IPS-20b (cell line): Measurements from ENCODE around the gene JCAD.
"Not testable (repeated sequence)": the region's sequence is repeated elsewhere in the genome, so short reads cannot be mapped to it uniquely, and the experiment has no call there.

ENCODE experiments used
- H3K27ac ChIP-seq: one replicate; pipeline ENCODE4 v1.5.1; 2013; ENCODE audit warnings: low read length
- H3K27me3 ChIP-seq: 2 replicates; pipeline ENCODE4 v1.6.1; 2013; ENCODE audit warnings: mild to moderate bottlenecking, low read length, inconsistent platforms; ENCODE audit not compliant: insufficient read depth
- H3K36me3 ChIP-seq: 2 replicates; pipeline ENCODE4 v1.6.1; 2013; ENCODE audit warnings: low read depth, mild to moderate bottlenecking, inconsistent platforms, low read length, moderate library complexity; ENCODE audit not compliant: insufficient read depth
- H3K4me1 ChIP-seq: 2 replicates; pipeline ENCODE4 v1.6.1; 2013; ENCODE audit warnings: mild to moderate bottlenecking, control low read depth, inconsistent platforms, low read length, moderate library complexity; ENCODE audit not compliant: insufficient read depth
- H3K4me3 ChIP-seq: 2 replicates; pipeline ENCODE4 v1.5.1; 2013; ENCODE audit warnings: mild to moderate bottlenecking, low read length, inconsistent platforms
- H3K9ac ChIP-seq: 2 replicates; pipeline ENCODE4 v1.6.1; 2013; ENCODE audit warnings: low read depth, mild to moderate bottlenecking, inconsistent platforms, low read length, moderate library complexity
- H3K9me3 ChIP-seq: 2 replicates; pipeline ENCODE4 v1.6.1; 2013; ENCODE audit warnings: mild to moderate bottlenecking, low read depth, low read length, inconsistent platforms; ENCODE audit not compliant: insufficient read depth

Gene JCAD

GRCh38 chr10:30028738-30029030 is 30.7 kb downstream of the JCAD start:
- Histone ChIP-seq H3K9ac (no peak overlapping the region), H3K36me3 (no peaks in the 10 kb centered on the region), H3K9me3 (no peaks in the 10 kb centered on the region), H3K27ac (no peak overlapping the region), H3K4me3 (no peak overlapping the region), H3K4me1 (no peaks in the 10 kb centered on the region), H3K27me3 (no peaks in the 10 kb centered on the region)

DNA sequence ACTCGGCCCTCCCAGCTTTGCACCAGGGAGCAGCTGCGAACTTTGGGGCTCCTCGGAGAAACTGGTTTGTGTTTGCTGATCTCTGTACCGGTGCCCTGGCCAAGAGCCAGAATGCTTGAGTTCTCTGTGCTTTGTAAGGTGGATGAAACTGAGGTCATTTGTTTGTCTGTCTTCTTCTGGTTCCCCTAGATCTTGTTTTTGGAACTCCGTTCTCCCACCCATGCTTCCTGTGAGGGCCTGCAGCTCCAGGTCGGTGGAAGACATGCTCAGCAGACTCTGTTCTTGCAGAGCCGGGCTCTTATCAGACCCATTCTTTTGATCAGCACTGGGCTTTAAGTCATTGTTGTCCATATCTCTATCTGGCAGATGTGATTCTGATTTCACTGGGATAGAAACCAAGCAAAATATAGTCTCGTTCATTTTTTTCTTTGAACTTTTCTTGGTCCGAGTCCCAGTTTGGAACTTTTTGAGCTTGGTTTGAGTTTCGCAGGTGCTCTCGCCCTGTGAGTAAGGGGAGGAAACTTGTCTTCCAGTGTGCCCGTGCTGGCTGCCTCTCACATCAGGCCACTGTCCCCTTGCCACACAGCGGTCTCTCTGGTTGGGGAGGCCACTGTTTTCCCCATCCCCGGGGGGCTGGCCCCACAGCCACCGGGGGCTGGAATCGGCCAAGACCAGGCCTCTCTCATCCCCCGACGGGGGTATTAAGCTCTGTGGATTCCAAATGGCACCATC is 31.2 kb downstream of the JCAD start:
- no peak overlapping the region for H3K27ac ChIP-seq
- no peaks in the 10 kb centered on the region for H3K9me3 ChIP-seq
- no peak overlapping the region for H3K4me3 ChIP-seq
- H3K36me3 ChIP-seq, result no peaks in the 10 kb centered on the region
- H3K4me1 ChIP-seq, result no peaks in the 10 kb centered on the region
- H3K9ac ChIP-seq, result no peak overlapping the region
- no peaks in the 10 kb centered on the region for H3K27me3 ChIP-seq

GRCh38 chr10:30027057-30028005 is 32.1 kb downstream of the JCAD start:
- Histone ChIP-seq H3K36me3 (no peaks in the 10 kb centered on the region), H3K9ac (no peak overlapping the region), H3K27ac (no peak overlapping the region)

DNA sequence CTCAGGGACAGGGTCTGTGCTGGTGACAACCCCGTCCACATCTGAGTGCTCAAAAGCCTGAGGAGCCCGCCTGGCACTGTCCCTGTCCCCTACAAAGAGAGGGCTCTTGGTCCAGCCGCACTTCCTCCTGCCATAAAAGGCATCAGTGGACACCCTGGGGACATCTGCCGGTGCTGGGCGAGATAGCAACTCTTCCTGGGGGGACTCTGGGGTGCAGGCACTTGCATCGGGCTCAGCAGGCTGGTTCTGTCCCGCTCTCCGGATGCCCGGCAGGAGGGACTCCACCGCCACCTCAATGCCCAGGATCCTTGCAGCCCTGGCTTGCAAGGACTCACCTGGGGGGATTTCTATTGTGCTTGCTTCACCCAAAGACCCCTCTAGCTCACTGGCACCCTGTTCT is 32.8 kb downstream of the JCAD start:
- Histone ChIP-seq H3K4me3 (no peak overlapping the region), H3K4me1 (no peaks in the 10 kb centered on the region), H3K27me3 (no peaks in the 10 kb centered on the region), H3K36me3 (no peaks in the 10 kb centered on the region), H3K27ac (no peak overlapping the region), H3K9me3 (no peaks in the 10 kb centered on the region), H3K9ac (no peak overlapping the region)

More at GRCh38 chr10:30027057-30028005, 32.1 kb downstream of the JCAD start:
- no peaks in the 10 kb centered on the region for H3K9me3 ChIP-seq
- H3K4me1 ChIP-seq, result no peaks in the 10 kb centered on the region
- no peak overlapping the region for H3K4me3 ChIP-seq
- H3K27me3 ChIP-seq, result no peaks in the 10 kb centered on the region

GRCh38 chr10:30026080-30026479 is 33.3 kb downstream of the JCAD start:
- no peak overlapping the region for H3K9ac ChIP-seq
- H3K27me3 ChIP-seq, result no peaks in the 10 kb centered on the region
- H3K9me3 ChIP-seq, result no peaks in the 10 kb centered on the region
- no peak overlapping the region for H3K4me3 ChIP-seq
- no peak overlapping the region for H3K27ac ChIP-seq
- H3K4me1 ChIP-seq, result no peaks in the 10 kb centered on the region
- no peaks in the 10 kb centered on the region for H3K36me3 ChIP-seq

DNA sequence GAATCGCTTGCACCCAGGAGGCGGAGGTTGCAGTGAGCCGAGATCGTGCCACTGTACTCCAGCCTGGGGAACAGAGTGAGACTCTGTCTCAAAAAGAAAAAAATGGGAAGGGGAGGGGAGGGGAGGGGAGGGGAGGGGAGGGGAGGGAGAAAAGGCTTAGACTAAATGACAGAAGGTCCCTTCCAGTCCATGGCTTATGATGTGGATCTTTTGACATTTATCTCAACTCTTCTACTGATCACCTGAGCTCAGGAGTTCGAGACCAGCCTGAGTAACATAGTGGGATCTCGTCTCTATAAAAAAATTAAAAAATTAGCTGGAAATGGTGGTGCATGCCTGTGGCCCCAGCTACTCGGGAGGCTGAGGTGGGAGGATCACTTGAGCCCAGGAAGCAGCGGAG is 34.0 kb downstream of the JCAD start:
- not testable (repeated sequence) for H3K9ac ChIP-seq, H3K36me3 ChIP-seq, H3K27ac ChIP-seq, H3K9me3 ChIP-seq, H3K4me1 ChIP-seq, H3K4me3 ChIP-seq, H3K27me3 ChIP-seq

DNA sequence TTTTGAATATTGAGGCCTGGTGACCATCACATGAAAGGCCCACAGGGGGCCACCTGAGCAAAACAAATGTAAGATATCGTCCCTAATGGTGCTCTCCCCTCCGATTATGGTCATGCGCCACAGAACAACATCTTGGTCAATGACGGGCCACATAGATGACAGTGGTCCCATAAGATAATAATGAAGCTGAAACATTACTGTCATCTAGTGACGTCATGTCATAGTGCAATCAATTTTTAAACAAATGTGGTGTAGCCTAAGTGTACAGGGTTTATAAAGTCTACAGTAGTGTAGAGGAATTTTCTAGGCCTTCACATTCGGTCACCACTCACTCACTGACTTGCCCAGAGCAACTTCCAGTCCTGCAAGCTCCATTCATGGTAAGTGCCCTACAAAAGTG is 36.8 kb downstream of the JCAD start:
- Histone ChIP-seq H3K36me3 (no peaks in the 10 kb centered on the region), H3K27ac (no peak overlapping the region), H3K4me3 (no peak overlapping the region), H3K9me3 (no peaks in the 10 kb centered on the region), H3K27me3 (no peaks in the 10 kb centered on the region), H3K9ac (no peak overlapping the region), H3K4me1 (no peaks in the 10 kb centered on the region)

DNA sequence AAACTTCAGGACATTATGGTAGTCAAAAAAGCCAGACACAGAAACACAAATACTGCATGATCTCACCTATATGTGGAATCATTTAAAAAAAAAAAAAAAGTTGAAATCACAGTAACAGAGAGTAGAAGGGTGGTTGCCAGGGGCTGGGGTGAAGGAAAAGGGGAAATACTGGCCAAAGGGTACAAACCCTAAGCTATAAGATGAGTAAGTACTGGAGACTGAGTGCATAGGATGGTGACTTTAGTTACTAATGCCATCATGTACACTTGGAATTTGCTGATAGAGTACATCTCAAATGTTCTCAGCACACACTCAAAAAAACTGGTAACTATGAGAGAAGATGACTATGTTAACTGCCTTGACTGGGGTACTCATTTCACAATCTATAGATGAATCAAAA is 39.9 kb downstream of the JCAD start:
- no peaks in the 10 kb centered on the region for H3K27me3 ChIP-seq
- H3K9me3 ChIP-seq, result no peaks in the 10 kb centered on the region
- no peaks in the 10 kb centered on the region for H3K36me3 ChIP-seq

GRCh38 chr10:30018496-30018895 is 40.9 kb downstream of the JCAD start:
- H3K36me3 ChIP-seq, result no peaks in the 10 kb centered on the region
- no peaks in the 10 kb centered on the region for H3K27me3 ChIP-seq
- H3K9ac ChIP-seq, result no peak overlapping the region
- no peaks in the 10 kb centered on the region for H3K9me3 ChIP-seq
- no peaks in the 10 kb centered on the region for H3K4me1 ChIP-seq
- H3K4me3 ChIP-seq, result no peak overlapping the region
- no peak overlapping the region for H3K27ac ChIP-seq

More for the DNA sequence above, 39.9 kb downstream of the JCAD start:
- H3K4me3 ChIP-seq, result no peak overlapping the region
- no peaks in the 10 kb centered on the region for H3K4me1 ChIP-seq
- H3K27ac ChIP-seq, result no peak overlapping the region
- H3K9ac ChIP-seq, result no peak overlapping the region

- H3K9ac ChIP-seq, result no peak overlapping the region
- no peaks in the 10 kb centered on the region for H3K4me1 ChIP-seq
- H3K9me3 ChIP-seq, result no peaks in the 10 kb centered on the region
- H3K4me3 ChIP-seq, result no peak overlapping the region
- no peaks in the 10 kb centered on the region for H3K27me3 ChIP-seq
- H3K27ac ChIP-seq, result no peak overlapping the region
- no peaks in the 10 kb centered on the region for H3K36me3 ChIP-seq
These were observed 41.4 kb downstream of the JCAD start for GRCh38 chr10:30017966-30018365.

DNA sequence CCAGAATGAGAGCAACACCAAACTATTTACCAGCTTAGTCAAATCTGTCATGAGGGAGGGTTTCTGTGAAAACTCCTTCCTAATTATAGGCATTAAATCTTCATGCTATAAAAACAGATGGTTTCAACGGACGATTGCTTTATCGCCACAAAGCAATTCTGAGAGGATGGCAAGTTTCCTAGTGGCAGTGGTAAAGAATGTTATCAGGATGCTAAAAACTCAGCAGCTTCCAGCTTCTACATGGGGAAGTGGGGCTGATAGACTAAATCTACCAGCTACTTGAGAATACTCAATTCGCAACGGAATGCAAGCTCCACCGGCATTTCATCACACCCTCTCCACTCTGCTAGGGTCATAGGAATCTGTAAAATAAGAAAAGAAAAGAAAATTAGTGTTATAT is 41.8 kb downstream of the JCAD start:
- no peaks in the 10 kb centered on the region for H3K9me3 ChIP-seq
- no peaks in the 10 kb centered on the region for H3K27me3 ChIP-seq
- no peaks in the 10 kb centered on the region for H3K4me1 ChIP-seq
- H3K4me3 ChIP-seq, result no peak overlapping the region
- no peaks in the 10 kb centered on the region for H3K36me3 ChIP-seq
- no peak overlapping the region for H3K9ac ChIP-seq
- H3K27ac ChIP-seq, result no peak overlapping the region

- H3K4me1 ChIP-seq, result no peaks in the 10 kb centered on the region
- H3K27me3 ChIP-seq, result no peaks in the 10 kb centered on the region
- no peaks in the 10 kb centered on the region for H3K36me3 ChIP-seq
- no peak overlapping the region for H3K4me3 ChIP-seq
- H3K9ac ChIP-seq, result no peak overlapping the region
- no peaks in the 10 kb centered on the region for H3K9me3 ChIP-seq
- no peak overlapping the region for H3K27ac ChIP-seq
These were observed 44.9 kb downstream of the JCAD start for GRCh38 chr10:30014511-30014910.
